ENCODE results near the gene MAN1A2.

The MAN1A2 gene

GRCh38 chr1:117531222-117531621 is 164.0 kb downstream of the MAN1A2 start:
- H3K27me3 ChIP-seq (replicated peaks; ENCODE audit: control insufficient read depth, insufficient read depth, low read length): no peaks in the 10 kb centered on the region
- DNase-seq (ENCODE audit: extremely low read depth, insufficient read length): no peak
- H3K36me3 ChIP-seq (ENCODE audit: control insufficient read depth, insufficient read depth, low read length): no peaks in the 10 kb centered on the region
- no peak overlapping the region for H3K4me3 ChIP-seq (replicated peaks; ENCODE audit: low read depth, low read length)
- TF ChIP-seq, protein P1, sequence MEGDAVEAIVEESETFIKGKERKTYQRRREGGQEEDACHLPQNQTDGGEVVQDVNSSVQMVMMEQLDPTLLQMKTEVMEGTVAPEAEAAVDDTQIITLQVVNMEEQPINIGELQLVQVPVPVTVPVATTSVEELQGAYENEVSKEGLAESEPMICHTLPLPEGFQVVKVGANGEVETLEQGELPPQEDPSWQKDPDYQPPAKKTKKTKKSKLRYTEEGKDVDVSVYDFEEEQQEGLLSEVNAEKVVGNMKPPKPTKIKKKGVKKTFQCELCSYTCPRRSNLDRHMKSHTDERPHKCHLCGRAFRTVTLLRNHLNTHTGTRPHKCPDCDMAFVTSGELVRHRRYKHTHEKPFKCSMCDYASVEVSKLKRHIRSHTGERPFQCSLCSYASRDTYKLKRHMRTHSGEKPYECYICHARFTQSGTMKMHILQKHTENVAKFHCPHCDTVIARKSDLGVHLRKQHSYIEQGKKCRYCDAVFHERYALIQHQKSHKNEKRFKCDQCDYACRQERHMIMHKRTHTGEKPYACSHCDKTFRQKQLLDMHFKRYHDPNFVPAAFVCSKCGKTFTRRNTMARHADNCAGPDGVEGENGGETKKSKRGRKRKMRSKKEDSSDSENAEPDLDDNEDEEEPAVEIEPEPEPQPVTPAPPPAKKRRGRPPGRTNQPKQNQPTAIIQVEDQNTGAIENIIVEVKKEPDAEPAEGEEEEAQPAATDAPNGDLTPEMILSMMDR (IDR thresholded peaks at IDR 0.05; ENCODE audit: insufficient read depth, low read length, poor library complexity, severe bottlenecking): no peak

GRCh38 chr1:117534995-117535467 is 167.8 kb downstream of the MAN1A2 start:
- peak; percentile 46 for DNase-seq (ENCODE audit: extremely low read depth, insufficient read length)
- TF ChIP-seq, protein P1 (IDR thresholded peaks at IDR 0.05; ENCODE audit: insufficient read depth, low read length, poor library complexity, severe bottlenecking): peak; percentile 70
- no peaks in the 10 kb centered on the region for H3K36me3 ChIP-seq (ENCODE audit: control insufficient read depth, insufficient read depth, low read length)

GRCh38 chr1:117535821-117536220 is 168.6 kb downstream of the MAN1A2 start:
- Histone ChIP-seq H3K4me3 (replicated peaks; ENCODE audit: low read depth, low read length) (no peak overlapping the region), H3K27me3 (replicated peaks; ENCODE audit: control insufficient read depth, insufficient read depth, low read length) (no peaks in the 10 kb centered on the region; the same call in 1 of the 2 replicates), H3K36me3 (ENCODE audit: control insufficient read depth, insufficient read depth, low read length) (no peaks in the 10 kb centered on the region)
- DNase-seq (ENCODE audit: extremely low read depth, insufficient read length): no peak
- TF ChIP-seq, protein P1 (IDR thresholded peaks at IDR 0.05; ENCODE audit: insufficient read depth, low read length, poor library complexity, severe bottlenecking): no peak

More at GRCh38 chr1:117534995-117535467, 167.8 kb downstream of the MAN1A2 start:
- Histone ChIP-seq H3K4me3 (replicated peaks; ENCODE audit: low read depth, low read length) (no peak overlapping the region), H3K27me3 (replicated peaks; ENCODE audit: control insufficient read depth, insufficient read depth, low read length) (no peaks in the 10 kb centered on the region; the same call in 1 of the 2 replicates)

GRCh38 chr1:117537291-117537920 is 170.2 kb downstream of the MAN1A2 start:
- Histone ChIP-seq H3K36me3 (ENCODE audit: control insufficient read depth, insufficient read depth, low read length) (no peaks in the 10 kb centered on the region), H3K4me3 (replicated peaks; ENCODE audit: low read depth, low read length) (no peak overlapping the region), H3K27me3 (replicated peaks; ENCODE audit: control insufficient read depth, insufficient read depth, low read length) (no peaks in the 10 kb centered on the region; the same call in 1 of the 2 replicates)
- DNase-seq (ENCODE audit: extremely low read depth, insufficient read length): no peak
- TF ChIP-seq, protein P1 (IDR thresholded peaks at IDR 0.05; ENCODE audit: insufficient read depth, low read length, poor library complexity, severe bottlenecking): no peak

GRCh38 chr1:117540532-117540931 is 173.3 kb downstream of the MAN1A2 start:
- no peak for DNase-seq (ENCODE audit: extremely low read depth, insufficient read length)
- TF ChIP-seq, protein P1 (IDR thresholded peaks at IDR 0.05; ENCODE audit: insufficient read depth, low read length, poor library complexity, severe bottlenecking): no peak
- Histone ChIP-seq H3K36me3 (ENCODE audit: control insufficient read depth, insufficient read depth, low read length) (no peaks in the 10 kb centered on the region), H3K27me3 (replicated peaks; ENCODE audit: control insufficient read depth, insufficient read depth, low read length) (no peaks in the 10 kb centered on the region; the same call in none of the 2 replicates), H3K4me3 (replicated peaks; ENCODE audit: low read depth, low read length) (no peak overlapping the region)

All from GM06990 (cell line).